GM23338 (cell line): Measurements from ENCODE around the gene SHANK2. TPM values are rescaled to one million over a fixed set of nuclear protein-coding genes. Genes with fewer than 3 reads are reported as not detected.

Experiments used
- ATAC-seq: fragments of 200-7000 bp; cut with Tn5 transposase; 3 replicates; pipeline ENCODE4 v1.9.1; 2020
- DNase-seq: peaks from one replicate; pipeline ENCODE4 v3.0.0-alpha.2; 2015; ENCODE audit warnings: low spot score
- H2AFZ ChIP-seq: fragments of 200-600 bp; sonication (generic); 2 replicates; pipeline ENCODE4 v1.8.0; 2016; ENCODE audit warnings: antibody characterized with exemption, mild to moderate bottlenecking, moderate library complexity
- H3F3A ChIP-seq: fragments of 200-600 bp; sonication (generic); replicated peaks from 2 replicates; pipeline ENCODE4 v1.8.0; 2017; ENCODE audit warnings: antibody characterized with exemption, mixed run types, low read depth
- H3K27ac ChIP-seq: fragments of 200-600 bp; sonication (generic); 2 replicates; pipeline ENCODE4 v1.6.1; 2016; ENCODE audit warnings: low read depth
- H3K27me3 ChIP-seq: fragments of 200-600 bp; sonication (generic); 2 replicates; pipeline ENCODE4 v1.8.0; 2016; ENCODE audit warnings: mild to moderate bottlenecking, mixed run types, moderate library complexity; ENCODE audit not compliant: insufficient read depth
- H3K36me3 ChIP-seq: fragments of 200-600 bp; sonication (generic); 2 replicates; pipeline ENCODE4 v1.8.0; 2016; ENCODE audit warnings: mild to moderate bottlenecking; ENCODE audit not compliant: insufficient read depth
- H3K4me1 ChIP-seq: fragments of 200-600 bp; sonication (generic); 2 replicates; pipeline ENCODE4 v1.8.0; 2016; ENCODE audit warnings: mild to moderate bottlenecking, moderate library complexity; ENCODE audit not compliant: insufficient read depth
- H3K4me2 ChIP-seq: fragments of 200-600 bp; sonication (generic); 2 replicates; pipeline ENCODE4 v1.7.1; 2017; ENCODE audit warnings: mixed run types
- H3K4me3 ChIP-seq: fragments of 200-600 bp; sonication (generic); 2 replicates; pipeline ENCODE4 v1.6.1; 2016; ENCODE audit warnings: mixed run types
- H3K79me2 ChIP-seq: fragments of 200-600 bp; sonication (generic); replicated peaks from 2 replicates; pipeline ENCODE4 v1.8.0; 2017; ENCODE audit warnings: mild to moderate bottlenecking; ENCODE audit not compliant: insufficient read depth
- H3K9me2 ChIP-seq: fragments of 200-600 bp; sonication (generic); 2 replicates; pipeline ENCODE4 v1.8.0; 2017; ENCODE audit not compliant: insufficient read depth
- H4K20me1 ChIP-seq: fragments of 200-600 bp; sonication (generic); replicated peaks from 2 replicates; pipeline ENCODE4 v1.8.0; 2017; ENCODE audit warnings: mild to moderate bottlenecking; ENCODE audit not compliant: insufficient read depth
- H3K27ac Mint-ChIP-seq: 2 replicates; pipeline ENCODE4 v1.8.0; 2020; ENCODE audit warnings: inconsistent platforms, mild to moderate bottlenecking, moderate library complexity, mixed read lengths
- H3K27me3 Mint-ChIP-seq: 3 replicates; pipeline ENCODE4 v1.8.0; 2022; ENCODE audit warnings: low read depth, mild to moderate bottlenecking, moderate library complexity, mixed read lengths, inconsistent platforms; ENCODE audit not compliant: insufficient read depth, poor library complexity
- H3K36me3 Mint-ChIP-seq: 3 replicates; pipeline ENCODE4 v1.8.0; 2021; ENCODE audit warnings: low read depth, mild to moderate bottlenecking, inconsistent platforms, moderate library complexity, mixed read lengths
- H3K4me1 Mint-ChIP-seq: 3 replicates; pipeline ENCODE4 v1.8.0; 2020; ENCODE audit warnings: mild to moderate bottlenecking, inconsistent platforms, mixed read lengths
- H3K4me3 Mint-ChIP-seq: 3 replicates; pipeline ENCODE4 v1.8.0; 2021; ENCODE audit warnings: moderate library complexity, mild to moderate bottlenecking, inconsistent platforms, mixed read lengths
- H3K9me3 Mint-ChIP-seq: 3 replicates; pipeline ENCODE4 v1.8.0; 2020; ENCODE audit warnings: moderate library complexity, mild to moderate bottlenecking, inconsistent platforms, mixed read lengths
- ETS1 ChIP-seq: IDR thresholded peaks from 2 replicates; pipeline ENCODE4 v1.6.1; 2016; ENCODE audit warnings: antibody characterized with exemption
- EZH2 ChIP-seq: fragments of 200-600 bp; sonication (generic); IDR thresholded peaks from one replicate; pipeline ENCODE4 v1.8.0; 2017; ENCODE audit warnings: antibody characterized with exemption, mild to moderate bottlenecking, low read depth; ENCODE audit not compliant: unreplicated experiment
- JUNB ChIP-seq: IDR thresholded peaks from one replicate; pipeline ENCODE4 v1.6.1; 2016; ENCODE audit warnings: antibody characterized with exemption; ENCODE audit not compliant: unreplicated experiment
- NANOG ChIP-seq: IDR thresholded peaks from 2 replicates; pipeline ENCODE4 v1.6.1; 2016; ENCODE audit warnings: antibody characterized with exemption, borderline replicate concordance
- POLR2AphosphoS5 ChIP-seq: IDR thresholded peaks from 2 replicates; pipeline ENCODE4 v1.6.1; 2016; ENCODE audit warnings: antibody characterized with exemption, low read depth
- STAT1 ChIP-seq: IDR thresholded peaks from one replicate; pipeline ENCODE4 v1.6.1; 2016; ENCODE audit warnings: antibody characterized with exemption; ENCODE audit not compliant: unreplicated experiment
- ZNF114 ChIP-seq: fragments of 250-450 bp; sonication (Bioruptor Pico); IDR thresholded peaks from 2 replicates; pipeline ENCODE4 v1.5.0; 2020; ENCODE audit warnings: mild to moderate bottlenecking, moderate library complexity
- ZNF331 ChIP-seq: fragments of 250-450 bp; sonication (Bioruptor Pico); IDR thresholded peaks from 2 replicates; pipeline ENCODE4 v1.5.0; 2020; ENCODE audit warnings: low read depth, mild to moderate bottlenecking, moderate library complexity
- polyA plus RNA-seq: library from polyadenylated mRNA; unstranded; fragments of >200 nt; fragmentation: Nextera tagmentation; extraction: Ambion mirVana; gene quantifications from 2 replicates; pipeline ENCODE4 v1.2.1, GENCODE V29; 2016
- total RNA-seq: library from RNA; depleted of rRNA; stranded (reverse); fragments of >200 nt; shearing (Covaris generic); gene quantifications from 2 replicates; pipeline ENCODE4 v1.2.3, GENCODE V29; 2014
- TF ChIP-seq, protein P1 (sequence below), 2 experiments: fragments of 200-600 bp in 1 of 2; sonication (generic) in 1 of 2; conservative IDR thresholded peaks; 2 replicates each; pipeline versions ENCODE4 v1.5.1 to v1.6.1; 2016 to 2017; ENCODE audit warnings: antibody characterized with exemption in 2 of 2, low read depth in 2 of 2, mild to moderate bottlenecking in 2 of 2, moderate library complexity in 1 of 2
- TF ChIP-seq, protein P2 (sequence below): IDR thresholded peaks from one replicate; pipeline ENCODE4 v1.6.1; 2018; ENCODE audit warnings: antibody characterized with exemption; ENCODE audit not compliant: unreplicated experiment

The SHANK2 gene
- total and polyA plus RNA-seq, 2 experiments from 2014 or later = 22.0 to 81.4 TPM

DNA sequence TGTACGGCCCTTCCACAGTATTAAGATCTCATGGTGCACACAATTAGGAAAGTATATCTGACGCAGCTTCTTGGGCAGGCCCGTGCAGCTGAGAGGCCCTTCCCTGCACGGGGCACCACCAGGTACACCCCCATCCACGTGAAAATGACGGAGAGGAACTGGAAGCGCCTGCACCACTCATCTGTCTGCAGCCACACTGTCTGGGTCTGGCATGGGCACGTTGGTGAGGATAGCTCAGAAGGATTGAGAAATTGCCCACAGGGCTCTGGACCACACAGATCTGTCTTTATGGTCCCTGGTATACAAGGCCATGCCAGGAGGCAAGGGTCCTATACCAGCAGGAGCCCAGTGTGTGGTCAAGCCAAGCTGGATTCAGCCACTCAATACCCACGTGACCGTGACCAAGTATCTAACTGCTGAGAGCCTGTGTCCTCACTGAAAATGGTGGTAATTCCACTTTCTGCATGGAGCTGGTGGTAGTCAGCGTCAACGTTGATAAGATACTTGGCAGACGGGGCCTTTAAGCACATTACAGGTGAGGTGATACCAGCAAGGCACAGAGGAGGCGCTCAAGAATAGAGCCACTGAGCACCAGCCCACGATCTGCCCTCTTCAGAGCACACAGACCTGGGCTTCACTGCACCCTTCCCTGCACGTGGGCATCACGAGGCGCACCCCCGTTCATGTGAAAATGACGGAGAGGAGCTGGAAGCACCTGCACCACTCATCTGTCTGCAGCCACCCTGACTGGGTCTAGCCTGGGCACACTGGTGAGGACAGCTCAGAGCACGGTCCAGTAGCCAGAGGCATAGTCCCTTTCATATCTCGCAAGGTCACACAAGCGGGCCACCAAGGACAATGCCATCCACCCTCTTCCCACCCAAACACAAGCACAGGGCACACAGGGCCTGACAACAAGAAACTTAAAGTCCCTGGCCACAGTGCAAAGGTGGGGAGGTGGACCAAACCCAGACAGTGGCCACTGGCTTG lies 28.4 kb downstream of the SHANK2 start:
- DNase-seq (no peak), ATAC-seq (peak; percentile 82)
- TF ChIP-seq, protein P1, sequence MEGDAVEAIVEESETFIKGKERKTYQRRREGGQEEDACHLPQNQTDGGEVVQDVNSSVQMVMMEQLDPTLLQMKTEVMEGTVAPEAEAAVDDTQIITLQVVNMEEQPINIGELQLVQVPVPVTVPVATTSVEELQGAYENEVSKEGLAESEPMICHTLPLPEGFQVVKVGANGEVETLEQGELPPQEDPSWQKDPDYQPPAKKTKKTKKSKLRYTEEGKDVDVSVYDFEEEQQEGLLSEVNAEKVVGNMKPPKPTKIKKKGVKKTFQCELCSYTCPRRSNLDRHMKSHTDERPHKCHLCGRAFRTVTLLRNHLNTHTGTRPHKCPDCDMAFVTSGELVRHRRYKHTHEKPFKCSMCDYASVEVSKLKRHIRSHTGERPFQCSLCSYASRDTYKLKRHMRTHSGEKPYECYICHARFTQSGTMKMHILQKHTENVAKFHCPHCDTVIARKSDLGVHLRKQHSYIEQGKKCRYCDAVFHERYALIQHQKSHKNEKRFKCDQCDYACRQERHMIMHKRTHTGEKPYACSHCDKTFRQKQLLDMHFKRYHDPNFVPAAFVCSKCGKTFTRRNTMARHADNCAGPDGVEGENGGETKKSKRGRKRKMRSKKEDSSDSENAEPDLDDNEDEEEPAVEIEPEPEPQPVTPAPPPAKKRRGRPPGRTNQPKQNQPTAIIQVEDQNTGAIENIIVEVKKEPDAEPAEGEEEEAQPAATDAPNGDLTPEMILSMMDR (conservative IDR thresholded peaks at IDR 0.05; ENCODE audit: low read depth in 2 of 2) = peak; percentile 9 to 43; a peak in 2 of 4 replicates
- no peak for TF ChIP-seq JUNB
- Histone ChIP-seq H3K4me1 (no peaks in the 10 kb centered on the region), H3K27ac (no peak overlapping the region), H3F3A (no peaks in the 10 kb centered on the region), H3K4me2 (no peak overlapping the region), H3K27me3 (no peaks in the 10 kb centered on the region), H2AFZ (no peak overlapping the region), H3K36me3 (no peaks in the 10 kb centered on the region; the same call in 1 of the 2 replicates), H4K20me1 (peaks cover 29% of the 10 kb centered on the region), H3K9me2 (no peaks in the 10 kb centered on the region), H3K79me2 (peaks cover 92% of the 10 kb centered on the region), H3K4me3 (no peak overlapping the region)
- H3K4me3 Mint-ChIP-seq = no peak overlapping the region
- peaks cover 2% of the 10 kb centered on the region for H3K27me3 Mint-ChIP-seq
- H3K4me1 Mint-ChIP-seq = peaks cover 20% of the 10 kb centered on the region; the same call in 2 of the 3 replicates
- H3K9me3 Mint-ChIP-seq = peaks cover 15% of the 10 kb centered on the region
- H3K27ac Mint-ChIP-seq = no peak overlapping the region
- H3K36me3 Mint-ChIP-seq = peaks cover 57% of the 10 kb centered on the region

DNA sequence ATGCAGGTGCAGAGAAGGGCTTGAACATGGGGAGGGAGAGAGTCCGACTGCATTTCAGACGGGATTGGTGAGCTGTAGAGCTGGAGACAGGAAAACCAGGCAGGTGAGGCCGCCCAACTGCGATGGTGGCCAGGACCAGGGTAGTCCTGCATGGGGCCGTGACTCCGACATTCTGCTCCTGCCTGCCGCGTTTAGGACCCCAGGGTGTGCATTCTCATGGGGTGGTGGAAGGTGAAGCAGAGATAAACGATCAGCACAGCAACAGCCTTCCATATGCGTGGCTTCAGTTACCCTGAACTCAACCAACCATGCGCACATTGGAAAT lies 29.3 kb downstream of the SHANK2 start:
- Histone ChIP-seq H2AFZ (no peak overlapping the region), H3K27me3 (no peaks in the 10 kb centered on the region), H3F3A (no peaks in the 10 kb centered on the region), H3K4me2 (no peak overlapping the region), H3K4me1 (no peaks in the 10 kb centered on the region), H3K9me2 (no peaks in the 10 kb centered on the region), H3K36me3 (no peaks in the 10 kb centered on the region; the same call in 1 of the 2 replicates), H4K20me1 (peaks cover 26% of the 10 kb centered on the region), H3K27ac (no peak overlapping the region), H3K79me2 (peaks cover 92% of the 10 kb centered on the region), H3K4me3 (no peak overlapping the region)
- Mint-ChIP-seq H3K4me3 (no peak overlapping the region), H3K27me3 (peaks cover 3% of the 10 kb centered on the region), H3K36me3 (peaks cover 58% of the 10 kb centered on the region), H3K27ac (peak overlapping the region; percentile 77; the same call in 1 of the 2 replicates), H3K9me3 (peaks cover 13% of the 10 kb centered on the region), H3K4me1 (peaks cover 24% of the 10 kb centered on the region; the same call in 2 of the 3 replicates)
- DNase-seq (no peak), ATAC-seq (no peak)
- TF ChIP-seq NANOG = no peak
- TF ChIP-seq ETS1 = no peak
- TF ChIP-seq, protein P2, sequence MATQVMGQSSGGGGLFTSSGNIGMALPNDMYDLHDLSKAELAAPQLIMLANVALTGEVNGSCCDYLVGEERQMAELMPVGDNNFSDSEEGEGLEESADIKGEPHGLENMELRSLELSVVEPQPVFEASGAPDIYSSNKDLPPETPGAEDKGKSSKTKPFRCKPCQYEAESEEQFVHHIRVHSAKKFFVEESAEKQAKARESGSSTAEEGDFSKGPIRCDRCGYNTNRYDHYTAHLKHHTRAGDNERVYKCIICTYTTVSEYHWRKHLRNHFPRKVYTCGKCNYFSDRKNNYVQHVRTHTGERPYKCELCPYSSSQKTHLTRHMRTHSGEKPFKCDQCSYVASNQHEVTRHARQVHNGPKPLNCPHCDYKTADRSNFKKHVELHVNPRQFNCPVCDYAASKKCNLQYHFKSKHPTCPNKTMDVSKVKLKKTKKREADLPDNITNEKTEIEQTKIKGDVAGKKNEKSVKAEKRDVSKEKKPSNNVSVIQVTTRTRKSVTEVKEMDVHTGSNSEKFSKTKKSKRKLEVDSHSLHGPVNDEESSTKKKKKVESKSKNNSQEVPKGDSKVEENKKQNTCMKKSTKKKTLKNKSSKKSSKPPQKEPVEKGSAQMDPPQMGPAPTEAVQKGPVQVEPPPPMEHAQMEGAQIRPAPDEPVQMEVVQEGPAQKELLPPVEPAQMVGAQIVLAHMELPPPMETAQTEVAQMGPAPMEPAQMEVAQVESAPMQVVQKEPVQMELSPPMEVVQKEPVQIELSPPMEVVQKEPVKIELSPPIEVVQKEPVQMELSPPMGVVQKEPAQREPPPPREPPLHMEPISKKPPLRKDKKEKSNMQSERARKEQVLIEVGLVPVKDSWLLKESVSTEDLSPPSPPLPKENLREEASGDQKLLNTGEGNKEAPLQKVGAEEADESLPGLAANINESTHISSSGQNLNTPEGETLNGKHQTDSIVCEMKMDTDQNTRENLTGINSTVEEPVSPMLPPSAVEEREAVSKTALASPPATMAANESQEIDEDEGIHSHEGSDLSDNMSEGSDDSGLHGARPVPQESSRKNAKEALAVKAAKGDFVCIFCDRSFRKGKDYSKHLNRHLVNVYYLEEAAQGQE = no peak
- no peak for TF ChIP-seq JUNB
- TF ChIP-seq EZH2 = no peak
- TF ChIP-seq, protein P1 (conservative IDR thresholded peaks at IDR 0.05; ENCODE audit: low read depth in 2 of 2) = no peak
- no peak for TF ChIP-seq ZNF331 (CRISPR knock-in tag)
- TF ChIP-seq STAT1 = no peak
- TF ChIP-seq ZNF114 (CRISPR knock-in tag) = no peak
- TF ChIP-seq POLR2AphosphoS5 = no peak
